NB4 (cell line): ENCODE data around the gene FZD1.
A peak's percentile ranks its signal among the peaks of the same experiment; 100 is the strongest.
"Not testable (repeated sequence)": the region's sequence is repeated elsewhere in the genome, so short reads cannot be mapped to it uniquely, and the experiment has no call there.

Experiments used
- CTCF ChIP-seq: IDR thresholded peaks from one replicate; pipeline ENCODE4 v1.5.1; 2012; ENCODE audit warnings: low read depth, low read length
- MYC ChIP-seq: IDR thresholded peaks from 2 replicates; pipeline ENCODE4 v1.6.1; 2011; ENCODE audit warnings: low read depth, low read length
- POLR2A ChIP-seq: IDR thresholded peaks from 2 replicates; pipeline ENCODE4 v1.6.1; 2011; ENCODE audit warnings: mild to moderate bottlenecking; ENCODE audit not compliant: insufficient read length; ENCODE audit errors: extremely low read depth
- TF ChIP-seq, protein P1 (sequence below): IDR thresholded peaks from 2 replicates; pipeline ENCODE4 v1.6.1; 2011; ENCODE audit warnings: low read depth, low read length

DNA sequence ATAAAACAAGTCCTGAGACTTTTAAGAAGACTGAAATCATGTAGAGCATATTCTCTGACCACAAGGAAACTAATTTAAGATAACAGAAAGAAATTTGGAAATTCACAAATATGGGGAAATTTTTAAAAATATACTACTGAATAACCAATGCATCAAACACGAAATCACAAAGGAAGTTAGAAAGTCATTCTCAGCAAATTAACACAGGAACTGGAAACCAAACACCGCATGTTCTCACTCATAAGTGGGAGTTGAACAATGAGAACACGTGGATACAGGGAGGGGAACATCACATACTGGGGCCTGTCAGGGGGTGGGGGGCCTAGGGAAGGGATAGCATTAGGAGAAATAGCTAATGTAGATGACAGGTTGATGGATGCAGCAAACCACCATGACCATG, 44.0 kb downstream of the FZD1 start:
- not testable (repeated sequence) for TF ChIP-seq CTCF, POLR2A, MYC
- TF ChIP-seq, protein P1, sequence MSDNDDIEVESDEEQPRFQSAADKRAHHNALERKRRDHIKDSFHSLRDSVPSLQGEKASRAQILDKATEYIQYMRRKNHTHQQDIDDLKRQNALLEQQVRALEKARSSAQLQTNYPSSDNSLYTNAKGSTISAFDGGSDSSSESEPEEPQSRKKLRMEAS: peak; percentile 29; the same call in 1 of the 2 replicates
